ENCODE results near the gene LINGO3.

LINGO3 gene

DNA sequence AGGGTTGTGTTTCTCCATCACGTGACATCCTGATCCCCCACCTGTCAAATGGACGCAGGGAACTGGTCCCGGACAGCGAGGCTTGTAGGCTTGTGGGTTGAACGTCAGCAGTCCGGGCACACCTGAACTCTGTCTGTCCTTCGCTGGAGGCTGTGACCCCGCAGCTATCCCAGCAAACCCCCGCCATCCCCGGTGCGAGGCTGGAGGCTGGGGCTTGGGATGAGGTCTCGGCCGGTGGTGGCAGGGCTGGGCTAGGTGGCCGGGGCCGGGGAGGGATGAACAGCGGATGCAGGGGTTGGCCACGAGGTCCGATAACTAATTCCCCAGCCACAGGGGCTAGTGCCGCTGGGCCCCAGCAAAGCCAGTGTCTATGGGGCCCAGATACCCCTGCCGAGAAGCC is 11.6 kb upstream of the LINGO3 start:
- H3K4me3 ChIP-seq (ENCODE audit: low read depth, low read length): no peak overlapping the region
- TF ChIP-seq, protein P1, sequence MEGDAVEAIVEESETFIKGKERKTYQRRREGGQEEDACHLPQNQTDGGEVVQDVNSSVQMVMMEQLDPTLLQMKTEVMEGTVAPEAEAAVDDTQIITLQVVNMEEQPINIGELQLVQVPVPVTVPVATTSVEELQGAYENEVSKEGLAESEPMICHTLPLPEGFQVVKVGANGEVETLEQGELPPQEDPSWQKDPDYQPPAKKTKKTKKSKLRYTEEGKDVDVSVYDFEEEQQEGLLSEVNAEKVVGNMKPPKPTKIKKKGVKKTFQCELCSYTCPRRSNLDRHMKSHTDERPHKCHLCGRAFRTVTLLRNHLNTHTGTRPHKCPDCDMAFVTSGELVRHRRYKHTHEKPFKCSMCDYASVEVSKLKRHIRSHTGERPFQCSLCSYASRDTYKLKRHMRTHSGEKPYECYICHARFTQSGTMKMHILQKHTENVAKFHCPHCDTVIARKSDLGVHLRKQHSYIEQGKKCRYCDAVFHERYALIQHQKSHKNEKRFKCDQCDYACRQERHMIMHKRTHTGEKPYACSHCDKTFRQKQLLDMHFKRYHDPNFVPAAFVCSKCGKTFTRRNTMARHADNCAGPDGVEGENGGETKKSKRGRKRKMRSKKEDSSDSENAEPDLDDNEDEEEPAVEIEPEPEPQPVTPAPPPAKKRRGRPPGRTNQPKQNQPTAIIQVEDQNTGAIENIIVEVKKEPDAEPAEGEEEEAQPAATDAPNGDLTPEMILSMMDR (IDR thresholded peaks at IDR 0.05; ENCODE audit: low read depth, low read length, missing control alignments): no peak
- DNase-seq (ENCODE audit: low read depth): no peak

DNA sequence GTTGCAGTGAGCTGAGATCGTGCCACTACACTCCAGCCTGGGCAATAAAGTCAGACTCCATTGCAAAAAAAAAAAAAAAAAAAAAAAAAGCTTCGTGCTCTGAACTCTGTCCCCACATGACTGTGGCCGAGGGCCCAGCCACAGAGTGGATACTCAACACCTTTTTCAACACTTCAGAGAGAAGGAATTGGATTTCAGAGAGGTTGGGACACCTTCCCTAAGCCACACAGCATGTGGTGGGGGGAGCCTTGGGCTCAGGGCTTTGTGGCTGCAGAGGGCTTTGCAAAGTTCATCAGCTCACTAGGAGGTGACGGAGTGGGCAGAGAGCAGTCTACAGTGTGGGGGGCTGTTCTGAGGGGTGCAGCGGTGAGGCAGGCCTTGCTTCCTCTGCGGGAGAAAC is 11.0 kb upstream of the LINGO3 start:
- DNase-seq (ENCODE audit: low read depth): no peak
- TF ChIP-seq, protein P1 (IDR thresholded peaks at IDR 0.05; ENCODE audit: low read depth, low read length, missing control alignments): no peak
- no peak overlapping the region for H3K4me3 ChIP-seq (ENCODE audit: low read depth, low read length)

DNA sequence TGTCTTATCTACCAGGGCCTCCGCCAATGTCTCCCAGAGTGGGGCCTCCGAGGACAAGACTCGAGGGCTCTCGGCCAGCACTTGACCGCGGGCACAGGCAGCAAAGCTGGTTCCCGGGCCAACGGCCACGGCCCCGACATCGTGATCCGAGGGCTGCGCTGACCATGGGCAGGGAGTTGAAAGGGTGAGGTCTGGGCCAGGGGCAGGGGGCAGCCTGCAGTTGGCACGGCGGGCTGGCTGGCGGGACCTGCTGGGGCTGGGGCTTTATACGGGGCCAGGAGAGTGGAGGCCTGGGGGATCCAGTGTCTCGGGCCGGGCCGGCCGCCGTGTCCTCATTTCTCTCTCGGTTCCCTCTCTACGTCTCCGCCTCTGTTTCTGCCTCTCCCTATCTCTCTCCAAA is 9.8 kb upstream of the LINGO3 start:
- no peak for DNase-seq (ENCODE audit: low read depth)
- TF ChIP-seq, protein P1 (IDR thresholded peaks at IDR 0.05; ENCODE audit: low read depth, low read length, missing control alignments): no peak
- no peak overlapping the region for H3K4me3 ChIP-seq (ENCODE audit: low read depth, low read length)

DNA sequence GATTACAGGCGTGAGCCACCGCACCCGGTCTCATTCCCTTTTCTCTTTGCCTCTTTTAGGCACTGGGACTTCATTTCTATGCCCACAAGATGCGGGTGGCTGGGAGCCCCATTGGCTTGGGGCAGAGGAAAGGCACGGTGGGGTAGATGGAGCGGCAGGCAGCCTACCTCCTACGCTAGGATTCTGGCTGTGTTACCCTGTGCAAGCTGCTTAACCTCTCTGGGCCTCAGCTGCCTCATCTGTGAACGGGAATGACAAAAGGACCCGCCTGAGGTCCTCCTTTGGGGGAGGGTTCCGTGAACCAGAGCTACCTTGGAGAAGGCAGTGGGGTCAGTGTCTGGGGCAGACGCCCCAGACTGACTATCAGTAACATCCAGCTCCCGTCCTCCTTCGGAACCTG is 9.3 kb upstream of the LINGO3 start:
- TF ChIP-seq, protein P1 (IDR thresholded peaks at IDR 0.05; ENCODE audit: low read depth, low read length, missing control alignments): no peak
- H3K4me3 ChIP-seq (ENCODE audit: low read depth, low read length): no peak overlapping the region
- no peak for DNase-seq (ENCODE audit: low read depth)

DNA sequence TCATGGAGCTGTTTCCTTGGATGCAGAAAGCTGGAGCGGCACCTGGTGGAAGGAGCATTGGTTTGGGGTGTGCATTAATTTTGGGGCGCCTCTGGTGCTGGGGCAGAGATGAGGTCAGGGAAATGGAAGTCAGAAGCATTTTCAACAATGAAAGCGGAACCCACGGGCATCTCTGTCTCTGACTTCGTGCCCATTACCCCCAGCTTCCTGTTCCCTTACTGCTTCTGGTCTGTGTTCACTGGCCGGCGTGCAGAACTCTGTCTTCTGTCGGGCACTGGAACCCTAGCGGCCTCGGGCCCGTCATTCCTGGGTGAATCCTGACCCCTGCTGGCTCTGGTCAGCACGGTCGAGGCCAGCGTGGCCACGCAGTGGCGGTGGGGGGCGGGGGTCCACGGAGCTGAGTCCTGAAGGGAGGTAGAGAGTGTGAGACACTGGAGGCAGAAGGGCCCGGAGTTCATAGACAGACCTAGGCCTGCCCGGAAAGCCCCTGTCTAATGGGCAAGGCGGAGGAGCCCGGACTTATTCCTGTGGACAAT is 7.9 kb upstream of the LINGO3 start:
- no peak for DNase-seq (ENCODE audit: low read depth)
- TF ChIP-seq, protein P1 (IDR thresholded peaks at IDR 0.05; ENCODE audit: low read depth, low read length, missing control alignments): peak; percentile 46
- no peak overlapping the region for H3K4me3 ChIP-seq (ENCODE audit: low read depth, low read length)

DNA sequence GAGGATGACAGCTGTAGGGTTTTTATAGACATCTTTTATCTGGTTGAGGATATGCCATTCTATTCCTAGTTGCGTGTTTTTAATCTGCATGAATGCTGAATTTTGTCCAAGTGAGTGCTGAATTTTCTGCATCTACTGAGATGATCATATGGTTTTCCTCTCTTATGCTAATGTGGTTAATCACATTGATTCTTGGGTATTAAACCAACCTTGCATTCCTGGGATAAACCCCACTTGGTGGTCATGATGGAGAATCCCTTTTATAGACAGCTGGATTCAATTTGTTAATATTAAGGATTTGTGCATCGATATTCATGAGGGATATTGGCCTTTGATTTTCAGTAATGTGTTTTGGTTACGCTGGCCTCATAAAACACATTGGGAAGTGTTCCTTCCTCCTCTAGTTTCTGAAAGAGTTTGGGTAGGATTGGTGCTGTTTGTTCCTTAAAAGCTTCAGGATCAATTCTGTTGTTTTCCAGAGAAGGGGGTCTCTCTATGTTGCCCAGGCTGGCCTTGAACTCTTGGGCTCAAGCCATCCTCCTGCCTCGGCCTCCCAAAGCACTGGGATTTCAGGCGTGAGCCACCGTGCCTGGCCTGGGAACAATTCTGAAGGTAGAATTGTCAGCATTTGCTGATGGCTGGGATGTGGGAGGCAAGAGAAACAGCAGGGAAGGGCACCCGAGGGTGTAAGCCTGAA is 7.3 kb upstream of the LINGO3 start:
- DNase-seq (ENCODE audit: low read depth): no peak
- H3K4me3 ChIP-seq (ENCODE audit: low read depth, low read length): no peak overlapping the region
- TF ChIP-seq, protein P1 (IDR thresholded peaks at IDR 0.05; ENCODE audit: low read depth, low read length, missing control alignments): no peak

Data from GM12864 (cell line).